H9 (cell line): ENCODE measurements around the gene EHD1. TPM values are rescaled to one million over a fixed set of nuclear protein-coding genes. Genes with fewer than 3 reads are reported as not detected.

ENCODE experiments used
- DNase-seq: peaks from one replicate; pipeline ENCODE4 v3.0.0-alpha.2; 2017
- H2AFZ ChIP-seq: one replicate; pipeline ENCODE4 v1.6.1; 2013; ENCODE audit warnings: mild to moderate bottlenecking, low read length, control low read depth, moderate library complexity
- H2AK5ac ChIP-seq: 2 replicates; pipeline ENCODE4 v1.6.1; 2013; ENCODE audit warnings: low read length, control low read depth, mixed read lengths; ENCODE audit not compliant: insufficient read length
- H2BK120ac ChIP-seq: one replicate; pipeline ENCODE4 v1.6.1; 2013; ENCODE audit warnings: low read depth, mild to moderate bottlenecking, low read length, control low read depth, inconsistent platforms; ENCODE audit not compliant: poor library complexity, severe bottlenecking
- H2BK12ac ChIP-seq: 2 replicates; pipeline ENCODE4 v1.6.1; 2013; ENCODE audit warnings: low read length, control low read depth, mixed read lengths, low read depth; ENCODE audit not compliant: insufficient read length
- H2BK15ac ChIP-seq: 2 replicates; pipeline ENCODE4 v1.6.1; 2013; ENCODE audit warnings: low read depth, low read length, control low read depth
- H2BK20ac ChIP-seq: one replicate; pipeline ENCODE4 v1.6.1; 2013; ENCODE audit warnings: low read depth, mild to moderate bottlenecking, low read length, control low read depth, inconsistent platforms; ENCODE audit not compliant: poor library complexity, severe bottlenecking
- H2BK5ac ChIP-seq: 2 replicates; pipeline ENCODE4 v1.6.1; 2013; ENCODE audit warnings: low read length, control low read depth, mixed read lengths; ENCODE audit not compliant: insufficient read length
- H3K14ac ChIP-seq: 2 replicates; pipeline ENCODE4 v1.6.1; 2013; ENCODE audit warnings: low read length, control low read depth; ENCODE audit not compliant: insufficient read depth
- H3K18ac ChIP-seq: 2 replicates; pipeline ENCODE4 v1.6.1; 2013; ENCODE audit warnings: low read depth, mild to moderate bottlenecking, mixed read lengths, low read length, control low read depth; ENCODE audit not compliant: insufficient read length
- H3K23ac ChIP-seq: 2 replicates; pipeline ENCODE4 v1.6.1; 2013; ENCODE audit warnings: low read length, control low read depth, mixed read lengths, low read depth; ENCODE audit not compliant: insufficient read length
- H3K23me2 ChIP-seq: 2 replicates; pipeline ENCODE4 v1.6.1; 2013; ENCODE audit warnings: low read depth, mild to moderate bottlenecking, mixed read lengths, low read length, control low read depth; ENCODE audit not compliant: insufficient read length, poor library complexity, severe bottlenecking
- H3K27ac ChIP-seq: 2 replicates; pipeline ENCODE4 v1.5.1; 2013; ENCODE audit warnings: low read length, control low read depth, mixed read lengths, low read depth; ENCODE audit not compliant: insufficient read length
- H3K27me3 ChIP-seq: 2 replicates; pipeline ENCODE4 v1.6.1; 2013; ENCODE audit warnings: low read length, control low read depth, inconsistent platforms; ENCODE audit not compliant: insufficient read depth
- H3K4ac ChIP-seq: 2 replicates; pipeline ENCODE4 v1.6.1; 2013; ENCODE audit warnings: low read depth, mild to moderate bottlenecking, control low read depth, inconsistent platforms, low read length, moderate library complexity
- H3K4me1 ChIP-seq: 2 replicates; pipeline ENCODE4 v1.6.1; 2013; ENCODE audit warnings: low read length, control low read depth, inconsistent platforms; ENCODE audit not compliant: insufficient read depth
- H3K4me2 ChIP-seq: 2 replicates; pipeline ENCODE4 v1.6.1; 2013; ENCODE audit warnings: low read length, control low read depth, mixed read lengths; ENCODE audit not compliant: insufficient read length, insufficient read depth
- H3K56ac ChIP-seq: 2 replicates; pipeline ENCODE4 v1.6.1; 2013; ENCODE audit warnings: low read depth, mild to moderate bottlenecking, mixed read lengths, low read length, control low read depth; ENCODE audit not compliant: insufficient read length
- H3K79me1 ChIP-seq: 2 replicates; pipeline ENCODE4 v1.6.1; 2013; ENCODE audit warnings: low read depth, mild to moderate bottlenecking, moderate library complexity, low read length, control low read depth, inconsistent platforms; ENCODE audit not compliant: insufficient read depth, poor library complexity, severe bottlenecking
- H3K79me2 ChIP-seq: 2 replicates; pipeline ENCODE4 v1.6.1; 2013; ENCODE audit warnings: low read length, control low read depth, inconsistent platforms; ENCODE audit not compliant: insufficient read depth
- H3K9ac ChIP-seq: 2 replicates; pipeline ENCODE4 v1.6.1; 2013; ENCODE audit warnings: low read length, control low read depth, mixed read lengths; ENCODE audit not compliant: insufficient read length; ENCODE audit errors: extremely low read depth
- H3K9me3 ChIP-seq: one replicate; pipeline ENCODE4 v1.6.1; 2013; ENCODE audit warnings: low read depth, low read length, inconsistent platforms; ENCODE audit not compliant: control insufficient read depth
- H3T11ph ChIP-seq: one replicate; pipeline ENCODE4 v1.6.1; 2013; ENCODE audit warnings: mild to moderate bottlenecking, low read length, control low read depth, inconsistent platforms
- H4K20me1 ChIP-seq: one replicate; pipeline ENCODE4 v1.6.1; 2013; ENCODE audit not compliant: control insufficient read depth, insufficient read length, insufficient read depth
- H4K5ac ChIP-seq: 2 replicates; pipeline ENCODE4 v1.6.1; 2013; ENCODE audit warnings: low read depth, mild to moderate bottlenecking, mixed read lengths, low read length, control low read depth; ENCODE audit not compliant: insufficient read length
- H4K8ac ChIP-seq: replicated peaks from 2 replicates; pipeline ENCODE4 v1.6.1; 2013; ENCODE audit warnings: low read length, control low read depth, mixed read lengths, low read depth; ENCODE audit not compliant: insufficient read length
- H4K91ac ChIP-seq: 2 replicates; pipeline ENCODE4 v1.6.1; 2013; ENCODE audit warnings: low read depth, mild to moderate bottlenecking, moderate library complexity, mixed read lengths, low read length, control low read depth; ENCODE audit not compliant: insufficient read length
- H3K27ac Mint-ChIP-seq, 3 experiments: 2 replicates in 2 of 3; 3 replicates in 1 of 3; pipeline ENCODE4 v1.8.0; 2020 to 2021; ENCODE audit warnings: mixed read lengths in 3 of 3, mild to moderate bottlenecking in 1 of 3, moderate library complexity in 1 of 3
- H3K27me3 Mint-ChIP-seq: 2 replicates; pipeline ENCODE4 v1.8.0; 2021; ENCODE audit warnings: low read depth, mild to moderate bottlenecking, moderate library complexity, mixed read lengths
- H3K36me3 Mint-ChIP-seq, 3 experiments: 2 replicates in 2 of 3; 3 replicates in 1 of 3; pipeline ENCODE4 v1.8.0; 2020 to 2021; ENCODE audit warnings: low read depth in 3 of 3, mixed read lengths in 3 of 3; ENCODE audit not compliant: insufficient read depth in 1 of 3
- H3K4me1 Mint-ChIP-seq, 2 experiments: 2 replicates each; pipeline ENCODE4 v1.8.0; 2020; ENCODE audit warnings: mixed read lengths in 2 of 2
- H3K4me3 Mint-ChIP-seq, 2 experiments: 2 replicates in 1 of 2; 3 replicates in 1 of 2; pipeline ENCODE4 v1.8.0; 2020 to 2021; ENCODE audit warnings: mild to moderate bottlenecking in 2 of 2, mixed read lengths in 2 of 2, moderate library complexity in 1 of 2
- H3K9me3 Mint-ChIP-seq, 2 experiments: 2 replicates in 1 of 2; 3 replicates in 1 of 2; pipeline ENCODE4 v1.8.0; 2020; ENCODE audit warnings: mild to moderate bottlenecking in 2 of 2, mixed read lengths in 2 of 2, moderate library complexity in 1 of 2
- CTCF ChIP-seq: fragments of 200-600 bp; sonication (generic); conservative IDR thresholded peaks from 3 replicates; pipeline ENCODE4 v1.8.0; 2021; ENCODE audit warnings: antibody characterized with exemption, mild to moderate bottlenecking
- WGBS: extraction: QIAGEN DNeasy Blood & Tissue Kit; methylation state at CpG from one replicate; pipeline ENCODE4 v1.1.7; 2013; ENCODE audit warnings: missing lambda C conversion rate, low lambda C conversion rate, mixed read lengths; ENCODE audit not compliant: insufficient read length; ENCODE audit errors: extremely low coverage; 5-methylcytosine and 5-hydroxymethylcytosine counted together
- total RNA-seq: library from RNA; stranded (reverse); gene quantifications from 2 replicates; pipeline ENCODE4 v1.2.1, GENCODE V29; 2021

EHD1 gene
- total RNA-seq, 1 experiment from 2014 or later = 31.0 TPM

DNA sequence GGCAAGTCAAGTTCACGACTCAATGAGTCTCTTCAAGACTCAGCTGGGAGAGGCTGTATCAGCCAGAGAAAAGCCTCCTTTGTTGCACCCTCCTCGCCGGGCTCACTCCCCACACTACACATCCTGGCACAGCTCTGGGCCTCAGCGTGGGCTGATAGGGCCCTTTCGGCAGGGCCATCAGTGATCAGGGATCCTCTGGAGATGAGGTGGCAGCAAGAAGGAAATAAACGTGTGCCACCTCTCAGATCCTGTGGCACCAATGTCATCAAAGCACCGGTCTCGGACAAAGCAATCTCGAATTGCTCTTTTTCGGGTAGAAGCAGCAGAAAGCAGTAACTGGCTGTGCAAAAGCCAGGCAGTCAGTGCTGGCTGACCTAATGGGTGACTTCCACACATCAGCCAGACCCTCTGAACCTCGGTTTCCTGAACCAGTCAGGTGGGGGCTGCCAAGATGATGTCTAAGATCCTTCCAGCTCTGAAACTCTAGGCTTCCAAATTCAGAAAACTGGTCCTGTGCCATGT is 2.1 kb downstream of the EHD1 start:
- Histone ChIP-seq H3K4ac (no peak overlapping the region), H3K9me3 (no peaks in the 10 kb centered on the region), H2BK5ac (no peak overlapping the region), H3K27ac (no peak overlapping the region), H3K4me1 (no peaks in the 10 kb centered on the region; the same call in 1 of the 2 replicates), H2BK20ac (no peak overlapping the region), H3K9ac (no peak overlapping the region), H3K4me2 (no peak overlapping the region), H2BK15ac (no peak overlapping the region), H4K8ac (no peak overlapping the region), H4K91ac (no peak overlapping the region), H3K14ac (no peak overlapping the region), H2BK12ac (no peak overlapping the region), H2AFZ (no peak overlapping the region), H3K23me2 (peaks cover 19% of the 10 kb centered on the region), H3K79me2 (no peaks in the 10 kb centered on the region), H2BK120ac (no peak overlapping the region), H4K5ac (no peak overlapping the region), H2AK5ac (no peak overlapping the region), H4K20me1 (no peaks in the 10 kb centered on the region), H3K27me3 (no peaks in the 10 kb centered on the region), H3K23ac (no peak overlapping the region), H3K18ac (no peak overlapping the region), H3T11ph (no peak overlapping the region), H3K56ac (no peak overlapping the region), H3K79me1 (no peaks in the 10 kb centered on the region)
- Mint-ChIP-seq H3K4me3 (peak overlapping the region in 1 of 2 experiments; percentile 87; a peak in 1 of 5 replicates), H3K4me1 (peaks cover 23 to 26% of the 10 kb centered on the region in 2 experiments), H3K27ac (no peak overlapping the region), H3K36me3 (peaks cover 3 to 12% (median 8%) of the 10 kb centered on the region in 3 experiments; a peak in 6 of 7 replicates), H3K9me3 (no peaks in the 10 kb centered on the region; a peak in 1 of 5 replicates), H3K27me3 (peaks cover 8% of the 10 kb centered on the region)
- no CpG with 5 or more reads among the region's 11 CpGs for WGBS
- no peak for DNase-seq
- no peak for TF ChIP-seq CTCF
